ENCODE results near the gene NOA1.

Gene NOA1

GRCh38 chr4:56977321-56978012, at the start of gene NOA1:
Gene NOA1, minus strand, starts transcription at chr4:56977606. Its CDS starts 21 bp downstream, at chr4:56977585.
- peak; percentile 97 for DNase-seq

- DNase-seq = no peak
Measured at GRCh38 chr4:57023104-57023503, 45.7 kb upstream of the NOA1 start.

GRCh38 chr4:57020467-57021101, 43.2 kb upstream of the NOA1 start:
- DNase-seq = no peak

GRCh38 chr4:57018980-57019379, 41.6 kb upstream of the NOA1 start:
- DNase-seq = no peak

- DNase-seq = no peak
Measured at GRCh38 chr4:57013543-57014120, 36.2 kb upstream of the NOA1 start.

- no peak for DNase-seq
Measured at GRCh38 chr4:56999751-57000150, 22.3 kb upstream of the NOA1 start.

- DNase-seq = no peak
Measured at GRCh38 chr4:56995525-56995924, 18.1 kb upstream of the NOA1 start.

GRCh38 chr4:56990109-56990905, 12.9 kb upstream of the NOA1 start:
- no peak for DNase-seq

- no peak for DNase-seq
Measured at GRCh38 chr4:56986952-56987351, 9.5 kb upstream of the NOA1 start.

GRCh38 chr4:56986192-56986591, 8.8 kb upstream of the NOA1 start:
- no peak for DNase-seq

- DNase-seq = no peak
Measured at GRCh38 chr4:56981795-56982201, 4.4 kb upstream of the NOA1 start.

GRCh38 chr4:56979421-56980072, 2.1 kb upstream of the NOA1 start:
- DNase-seq = peak; percentile 57

GRCh38 chr4:56978750-56979303, 1.4 kb upstream of the NOA1 start, which contains the start of gene POLR2B:
Gene POLR2B, plus strand, starts transcription at chr4:56978896. Its CDS starts 90 bp downstream, at chr4:56978986.
- peak; percentile 88 for DNase-seq

GRCh38 chr4:56976837-56977320, 527 bp downstream of the NOA1 start:
- peak; percentile 63 for DNase-seq

GRCh38 chr4:56976283-56976836, 1.0 kb downstream of the NOA1 start:
- DNase-seq = no peak

- DNase-seq = no peak
Measured at GRCh38 chr4:56973336-56973735, 4.1 kb downstream of the NOA1 start.

- no peak for DNase-seq
Measured at GRCh38 chr4:56972809-56973208, 4.6 kb downstream of the NOA1 start.

- no peak for DNase-seq
Measured at GRCh38 chr4:56972389-56972788, 5.0 kb downstream of the NOA1 start.

- no peak for DNase-seq
Measured at GRCh38 chr4:56971383-56971782, 6.0 kb downstream of the NOA1 start.

GRCh38 chr4:56961107-56961500, 16.3 kb downstream of the NOA1 start:
- no peak for DNase-seq

GRCh38 chr4:56959100-56959499, 18.3 kb downstream of the NOA1 start:
- no peak for DNase-seq

GRCh38 chr4:56958111-56958517, 19.3 kb downstream of the NOA1 start:
- no peak for DNase-seq
